ENCODE data around the gene SNX25.
"Not testable (repeated sequence)": the region's sequence is repeated elsewhere in the genome, so short reads cannot be mapped to it uniquely, and the experiment has no call there.

SNX25 gene

GRCh38 chr4:185298728-185299430, 89.5 kb downstream of the SNX25 start:
- in situ Hi-C loops (cut with MboI; ENCODE audit: low sequenced_read_pairs): no loop called here

DNA sequence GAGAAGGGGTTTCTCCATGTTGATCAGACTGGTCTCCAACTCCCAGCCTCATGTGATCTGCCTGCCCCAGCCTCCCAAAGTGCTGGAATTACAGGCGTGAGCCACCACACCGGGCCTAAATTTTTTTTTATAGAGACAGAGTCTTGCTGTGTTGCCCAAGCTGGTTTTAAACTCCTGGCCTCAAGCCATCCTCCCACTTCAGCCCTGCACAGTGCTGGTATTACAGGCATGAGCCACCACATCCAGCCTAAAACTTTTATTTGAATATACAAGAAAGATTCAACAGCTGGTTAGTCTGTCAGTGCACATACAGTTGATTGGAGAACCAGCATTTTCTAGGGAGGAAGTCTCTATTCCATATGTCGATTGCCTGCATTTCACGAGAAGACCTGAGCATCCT, 95.1 kb downstream of the SNX25 start:
- in situ Hi-C loops (cut with MboI; ENCODE audit: low sequenced_read_pairs): no loop called here

DNA sequence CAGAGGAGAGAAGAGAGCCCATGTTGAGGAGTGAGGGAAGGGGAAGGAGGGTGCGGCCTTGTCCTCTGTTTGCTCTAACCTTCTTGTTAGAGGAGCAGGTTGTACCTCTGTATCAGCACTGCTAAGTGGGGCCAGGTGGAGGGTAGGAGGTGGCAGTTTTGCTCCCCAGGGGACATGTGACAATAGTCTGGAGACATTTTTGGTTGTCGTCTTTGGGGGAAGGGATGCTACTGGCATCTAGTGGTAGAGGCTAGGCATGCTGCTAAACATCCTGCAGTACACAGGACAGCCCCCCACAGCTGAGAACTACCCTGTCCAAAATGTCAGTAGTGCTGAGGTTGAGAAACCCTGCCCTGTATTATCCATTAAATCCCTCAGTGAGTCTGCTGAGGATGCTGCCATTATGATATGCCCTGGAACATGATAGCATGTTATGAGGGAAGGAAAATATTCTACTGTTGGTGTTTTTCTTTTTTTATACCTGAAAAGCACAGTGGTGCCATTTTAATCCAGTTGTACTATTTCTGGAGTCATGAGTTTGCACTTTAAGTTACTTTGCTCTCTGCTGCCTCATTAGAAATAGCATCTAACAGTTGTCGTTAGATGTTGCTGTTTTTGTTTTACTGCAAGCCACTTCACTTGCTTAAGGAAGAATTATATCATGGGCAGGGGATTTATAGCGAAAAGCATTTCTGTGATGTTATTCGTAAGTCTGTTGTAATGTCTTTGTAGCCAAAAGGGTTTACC, 95.7 kb downstream of the SNX25 start:
- in situ Hi-C loops (cut with MboI; ENCODE audit: low sequenced_read_pairs): no loop called here

GRCh38 chr4:185305979-185306442, 96.6 kb downstream of the SNX25 start:
- in situ Hi-C loops (cut with MboI; ENCODE audit: low sequenced_read_pairs): no loop called here

- in situ Hi-C loops (cut with MboI; ENCODE audit: low sequenced_read_pairs): no loop called here
Measured at GRCh38 chr4:185307136-185307950, 97.9 kb downstream of the SNX25 start.

DNA sequence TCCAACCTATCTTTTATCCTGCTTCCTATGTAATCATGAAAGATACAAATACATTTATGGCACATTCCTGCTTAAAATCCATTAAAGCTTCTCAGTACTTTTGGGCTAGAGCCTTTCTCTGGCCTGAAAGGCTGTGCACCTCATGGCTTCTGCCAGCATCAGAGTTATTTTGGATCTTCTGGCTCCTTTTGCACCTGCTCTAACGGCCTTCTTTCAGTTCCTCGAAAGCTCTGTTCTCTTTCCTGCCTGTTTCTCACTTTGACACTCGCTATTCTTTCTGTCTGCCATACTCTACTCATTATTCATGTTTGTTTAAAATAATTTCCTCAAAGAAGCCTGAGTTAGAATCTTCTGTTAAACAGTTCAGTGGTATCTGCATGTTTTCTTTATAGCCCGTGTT, 100.4 kb downstream of the SNX25 start:
- in situ Hi-C loops (cut with MboI; ENCODE audit: low sequenced_read_pairs): no loop called here

- in situ Hi-C loops (cut with MboI; ENCODE audit: low sequenced_read_pairs): no loop called here
Measured at GRCh38 chr4:185311113-185311888, 101.9 kb downstream of the SNX25 start.

DNA sequence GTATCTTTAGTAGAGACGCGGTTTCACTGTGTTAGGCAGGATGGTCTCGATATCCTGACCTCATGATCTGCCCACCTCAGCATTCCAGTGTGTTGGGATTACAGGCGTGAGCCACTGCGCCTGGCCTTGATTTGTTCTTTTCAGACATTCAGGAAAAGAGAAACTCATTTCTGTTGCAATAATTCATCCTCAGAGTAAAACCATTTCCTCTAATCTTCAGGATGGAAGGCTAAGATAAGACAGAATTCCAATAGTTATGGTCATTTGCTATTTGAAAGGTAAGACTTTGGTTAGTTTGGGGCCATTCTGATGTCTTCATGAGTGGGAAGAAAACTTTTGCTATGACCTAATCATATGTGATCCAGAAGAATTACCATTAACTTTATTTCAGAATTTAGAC, 103.3 kb downstream of the SNX25 start:
- in situ Hi-C loops (cut with MboI; ENCODE audit: low sequenced_read_pairs): no loop called here

DNA sequence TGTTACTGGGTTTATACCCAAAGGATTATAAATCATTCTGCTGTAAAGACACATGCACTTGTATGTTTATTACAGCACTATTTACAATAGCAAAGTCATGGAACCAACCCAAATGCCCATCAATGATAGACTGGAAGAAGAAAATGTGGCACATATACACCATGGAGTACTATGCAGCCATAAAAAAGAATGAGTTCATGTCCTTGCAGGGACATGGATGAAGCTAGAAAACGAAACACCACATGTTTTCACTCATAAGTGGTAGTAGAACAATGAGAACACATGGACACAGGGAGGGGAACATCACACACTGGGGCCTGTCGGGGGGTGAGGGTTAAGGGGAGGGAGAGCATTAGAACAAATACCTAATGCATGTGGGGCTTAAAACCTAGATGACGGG, 108.1 kb downstream of the SNX25 start:
- in situ Hi-C loops (cut with MboI; ENCODE audit: low sequenced_read_pairs): not testable (repeated sequence)

DNA sequence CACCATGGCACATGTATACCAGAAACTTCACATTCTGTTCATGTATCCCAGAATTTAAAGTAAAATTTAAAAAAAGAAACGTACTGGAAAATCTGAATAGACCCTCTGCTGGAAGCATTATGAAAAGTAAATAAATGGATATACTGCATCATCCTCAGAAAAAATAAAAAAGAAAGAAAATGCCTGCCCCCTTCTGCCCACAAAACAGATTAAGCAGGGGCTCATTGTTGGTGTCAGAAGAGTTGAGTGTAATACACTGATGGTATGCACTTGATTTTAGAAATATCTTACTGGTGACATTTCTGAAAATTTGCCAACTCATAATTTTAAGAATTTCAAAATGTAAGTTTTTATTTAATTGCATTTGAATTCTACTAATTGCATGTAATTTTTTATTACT, 108.5 kb downstream of the SNX25 start:
- in situ Hi-C loops (cut with MboI; ENCODE audit: low sequenced_read_pairs): no loop called here

DNA sequence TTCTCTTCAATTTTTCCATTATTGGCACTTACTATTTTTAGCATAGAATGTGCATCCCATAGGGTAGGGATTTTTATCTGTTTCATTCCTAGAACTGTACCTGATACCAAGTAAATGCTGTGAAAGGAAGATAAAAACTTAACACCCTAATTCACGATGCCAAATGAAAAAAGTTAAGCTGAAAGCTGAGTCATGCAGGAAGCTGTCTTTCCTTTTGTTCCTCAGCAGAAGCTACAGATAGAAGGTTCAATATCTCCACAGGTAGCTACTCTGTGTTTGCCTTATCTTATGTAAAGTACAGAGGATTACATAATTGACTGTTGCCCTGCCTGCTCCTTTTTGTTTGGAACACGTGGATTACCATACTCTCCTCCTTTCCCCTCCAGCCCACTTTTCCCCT, 109.3 kb downstream of the SNX25 start:
- in situ Hi-C loops (cut with MboI; ENCODE audit: low sequenced_read_pairs): no loop called here

DNA sequence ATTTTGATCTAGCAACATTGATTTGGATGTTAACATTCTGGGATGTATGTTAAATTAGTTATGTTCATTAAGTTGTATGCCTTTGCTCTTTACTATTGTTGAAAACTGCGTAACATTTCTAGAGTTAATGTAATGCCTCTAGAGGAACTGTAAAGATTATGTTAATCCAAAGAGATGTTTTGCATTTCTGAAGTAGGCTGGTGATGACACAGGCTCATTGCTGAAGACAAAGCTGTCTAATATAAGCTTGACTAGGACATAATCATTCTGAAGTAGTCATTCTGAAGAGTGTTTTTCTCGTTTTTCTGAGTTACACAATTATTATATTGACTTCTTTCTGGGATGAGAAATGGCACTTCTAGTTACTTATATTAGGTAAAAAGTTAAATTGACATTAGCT, 113.4 kb downstream of the SNX25 start:
- in situ Hi-C loops (cut with MboI; ENCODE audit: low sequenced_read_pairs): no loop called here

- in situ Hi-C loops (cut with MboI; ENCODE audit: low sequenced_read_pairs): no loop called here
Measured at GRCh38 chr4:185323606-185324005, 114.2 kb downstream of the SNX25 start.

- in situ Hi-C loops (cut with MboI; ENCODE audit: low sequenced_read_pairs): not testable (repeated sequence)
Measured at GRCh38 chr4:185324361-185324760, 115.0 kb downstream of the SNX25 start.

- in situ Hi-C loops (cut with MboI; ENCODE audit: low sequenced_read_pairs): not testable (repeated sequence)
Measured at GRCh38 chr4:185325721-185326120, 116.3 kb downstream of the SNX25 start.

GRCh38 chr4:185328586-185328985, 119.2 kb downstream of the SNX25 start:
- in situ Hi-C loops (cut with MboI; ENCODE audit: low sequenced_read_pairs): no loop called here

- in situ Hi-C loops (cut with MboI; ENCODE audit: low sequenced_read_pairs): not testable (repeated sequence)
Measured at GRCh38 chr4:185329879-185330510, 120.6 kb downstream of the SNX25 start.

- in situ Hi-C loops (cut with MboI; ENCODE audit: low sequenced_read_pairs): no loop called here
Measured at GRCh38 chr4:185332575-185333464, 123.4 kb downstream of the SNX25 start.

- in situ Hi-C loops (cut with MboI; ENCODE audit: low sequenced_read_pairs): no loop called here
Measured at GRCh38 chr4:185334326-185334725, 124.9 kb downstream of the SNX25 start.
